Neuronal stem cell (in vitro differentiated cells): ENCODE results near the gene CNTNAP5.

Source experiments
- DNase-seq: peaks from one replicate; pipeline ENCODE4 v3.0.0-alpha.2; 2013; ENCODE audit warnings: low spot score
- H2AFZ ChIP-seq: one replicate; pipeline ENCODE4 v1.6.1; 2013; ENCODE audit warnings: mild to moderate bottlenecking, low read length, inconsistent platforms
- H2AK5ac ChIP-seq: 2 replicates; pipeline ENCODE4 v1.6.1; 2013; ENCODE audit warnings: low read depth, mild to moderate bottlenecking, inconsistent platforms, low read length, moderate library complexity, mixed read lengths
- H2BK120ac ChIP-seq: 2 replicates; pipeline ENCODE4 v1.6.1; 2013; ENCODE audit warnings: low read depth, mild to moderate bottlenecking, inconsistent platforms, low read length, moderate library complexity, mixed read lengths
- H2BK12ac ChIP-seq: one replicate; pipeline ENCODE4 v1.6.1; 2013; ENCODE audit warnings: low read length, inconsistent platforms
- H2BK15ac ChIP-seq: 2 replicates; pipeline ENCODE4 v1.6.1; 2013; ENCODE audit warnings: mild to moderate bottlenecking, low read length, inconsistent platforms, mixed read lengths
- H2BK5ac ChIP-seq: one replicate; pipeline ENCODE4 v1.6.1; 2013; ENCODE audit warnings: inconsistent platforms, mild to moderate bottlenecking, low read length, moderate library complexity
- H3K14ac ChIP-seq: one replicate; pipeline ENCODE4 v1.6.1; 2013; ENCODE audit warnings: low read length, inconsistent platforms
- H3K18ac ChIP-seq: 2 replicates; pipeline ENCODE4 v1.6.1; 2013; ENCODE audit warnings: low read length, inconsistent platforms
- H3K23ac ChIP-seq: 2 replicates; pipeline ENCODE4 v1.6.1; 2013; ENCODE audit warnings: low read depth, mild to moderate bottlenecking, mixed read lengths, low read length, inconsistent platforms; ENCODE audit not compliant: poor library complexity
- H3K27ac ChIP-seq: replicated peaks from 3 replicates; pipeline ENCODE4 v1.5.1; 2013; ENCODE audit warnings: low read length, inconsistent platforms
- H3K27me3 ChIP-seq, 3 experiments: 2 replicates each; pipeline ENCODE4 v1.6.1; 2013; ENCODE audit warnings: low read length in 3 of 3, mild to moderate bottlenecking in 2 of 3, inconsistent platforms in 1 of 3, low read depth in 1 of 3, mixed read lengths in 1 of 3, moderate library complexity in 1 of 3; ENCODE audit not compliant: control insufficient read depth in 3 of 3, insufficient read depth in 3 of 3
- H3K36me3 ChIP-seq, 2 donors: replicated peaks in 1 of 2; 2 replicates each; pipeline ENCODE4 v1.6.1; 2013; ENCODE audit warnings: low read length in 2 of 2; ENCODE audit not compliant: control insufficient read depth in 2 of 2, insufficient read depth in 2 of 2
- H3K4ac ChIP-seq: 2 replicates; pipeline ENCODE4 v1.6.1; 2013; ENCODE audit warnings: inconsistent platforms, mild to moderate bottlenecking, low read length, moderate library complexity
- H3K4me1 ChIP-seq, 2 donors: 1 replicate in 1 of 2; 2 replicates in 1 of 2; pipeline ENCODE4 v1.6.1; 2013; ENCODE audit warnings: low read length in 2 of 2, low read depth in 1 of 2; ENCODE audit not compliant: control insufficient read depth in 2 of 2, insufficient read depth in 1 of 2
- H3K4me2 ChIP-seq: one replicate; pipeline ENCODE4 v1.6.1; 2013; ENCODE audit warnings: mild to moderate bottlenecking, low read length, inconsistent platforms; ENCODE audit not compliant: insufficient read depth, poor library complexity, severe bottlenecking
- H3K4me3 ChIP-seq, 2 donors: 2 replicates each; pipeline ENCODE4 v1.5.1; 2013; ENCODE audit warnings: low read length in 2 of 2, mild to moderate bottlenecking in 2 of 2, inconsistent platforms in 1 of 2, moderate library complexity in 1 of 2
- H3K79me1 ChIP-seq: one replicate; pipeline ENCODE4 v1.6.1; 2013; ENCODE audit warnings: low read depth, mild to moderate bottlenecking, inconsistent platforms, low read length, moderate library complexity
- H3K9ac ChIP-seq: one replicate; pipeline ENCODE4 v1.6.1; 2013; ENCODE audit warnings: mild to moderate bottlenecking, low read depth, low read length, inconsistent platforms; ENCODE audit not compliant: poor library complexity
- H3K9me3 ChIP-seq, 2 donors: replicated peaks in 1 of 2; 2 replicates each; pipeline versions ENCODE3 to v1.6.1; 2013; ENCODE audit warnings: low read length in 2 of 2, mild to moderate bottlenecking in 2 of 2, inconsistent platforms in 1 of 2, low read depth in 1 of 2, mixed read lengths in 1 of 2, moderate library complexity in 1 of 2; ENCODE audit not compliant: control insufficient read depth in 2 of 2, insufficient read depth in 1 of 2
- H4K8ac ChIP-seq: one replicate; pipeline ENCODE4 v1.6.1; 2013; ENCODE audit warnings: low read depth, mild to moderate bottlenecking, inconsistent platforms, low read length, moderate library complexity
- H4K91ac ChIP-seq: one replicate; pipeline ENCODE4 v1.6.1; 2013; ENCODE audit warnings: low read length, low read depth, mild to moderate bottlenecking, inconsistent platforms; ENCODE audit not compliant: poor library complexity
- WGBS, 2 donors: extraction: QIAGEN DNeasy Blood & Tissue Kit; methylation state at CpG; one replicate each; pipeline ENCODE4 v1.1.7; 2013; ENCODE audit warnings: missing lambda C conversion rate in 2 of 2, mixed read lengths in 1 of 2; ENCODE audit not compliant: insufficient read length in 2 of 2, insufficient replicate concordance in 1 of 2; ENCODE audit errors: extremely low coverage in 2 of 2; 5-methylcytosine and 5-hydroxymethylcytosine counted together

The CNTNAP5 gene

GRCh38 chr2:124692216-124692615, 667.1 kb downstream of the CNTNAP5 start:
- H4K91ac ChIP-seq: no peak overlapping the region
- H4K8ac ChIP-seq: no peak overlapping the region
- H2BK120ac ChIP-seq: no peak overlapping the region
- DNase-seq: no peak
- no peak overlapping the region for H3K4ac ChIP-seq
- H2AFZ ChIP-seq: no peak overlapping the region
- no peak overlapping the region for H3K23ac ChIP-seq
- H2BK5ac ChIP-seq: no peak overlapping the region
- H3K9me3 ChIP-seq: peaks cover 0 to 2% of the 10 kb centered on the region in 2 donors
- no peak overlapping the region for H2AK5ac ChIP-seq
- H3K4me2 ChIP-seq: no peak overlapping the region
- H2BK15ac ChIP-seq: no peak overlapping the region
- no peak overlapping the region for H2BK12ac ChIP-seq
- H3K14ac ChIP-seq: no peak overlapping the region
- H3K27me3 ChIP-seq: no peaks in the 10 kb centered on the region
- no peak overlapping the region for H3K18ac ChIP-seq
- no peaks in the 10 kb centered on the region for H3K4me1 ChIP-seq
- no peak overlapping the region for H3K27ac ChIP-seq
- H3K9ac ChIP-seq: no peak overlapping the region
- no peaks in the 10 kb centered on the region for H3K79me1 ChIP-seq
- no peak overlapping the region for H3K4me3 ChIP-seq
- peaks cover 0 to 1% of the 10 kb centered on the region in 2 donors for H3K36me3 ChIP-seq

GRCh38 chr2:124692707-124693106, 667.6 kb downstream of the CNTNAP5 start:
- Histone ChIP-seq H4K8ac (no peak overlapping the region), H2AK5ac (no peak overlapping the region), H3K79me1 (no peaks in the 10 kb centered on the region), H3K18ac (no peak overlapping the region), H3K4me1 (no peaks in the 10 kb centered on the region), H2BK120ac (no peak overlapping the region), H4K91ac (no peak overlapping the region), H3K9me3 (peaks cover 0 to 2% of the 10 kb centered on the region in 2 donors), H3K9ac (no peak overlapping the region), H2AFZ (no peak overlapping the region), H3K36me3 (peaks cover 0 to 1% of the 10 kb centered on the region in 2 donors), H2BK12ac (no peak overlapping the region), H3K27me3 (no peaks in the 10 kb centered on the region), H3K14ac (no peak overlapping the region), H2BK15ac (no peak overlapping the region), H2BK5ac (no peak overlapping the region), H3K4me2 (no peak overlapping the region), H3K4ac (no peak overlapping the region), H3K23ac (no peak overlapping the region), H3K4me3 (no peak overlapping the region), H3K27ac (no peak overlapping the region)
- no peak for DNase-seq
- no CpG with 5 or more reads among the region's 1 CpG for WGBS, 2 donors

GRCh38 chr2:124693156-124693555, 668.1 kb downstream of the CNTNAP5 start:
- Histone ChIP-seq H3K27me3 (no peaks in the 10 kb centered on the region), H2BK120ac (no peak overlapping the region), H3K4me2 (no peak overlapping the region), H3K9me3 (peaks cover 0 to 2% of the 10 kb centered on the region in 2 donors), H3K36me3 (peaks cover 0 to 1% of the 10 kb centered on the region in 2 donors), H3K14ac (no peak overlapping the region), H3K27ac (no peak overlapping the region), H2BK15ac (no peak overlapping the region), H3K23ac (no peak overlapping the region), H2AK5ac (no peak overlapping the region), H2BK12ac (no peak overlapping the region), H3K18ac (no peak overlapping the region), H4K91ac (no peak overlapping the region), H3K4ac (no peak overlapping the region), H3K9ac (no peak overlapping the region), H2AFZ (no peak overlapping the region), H4K8ac (no peak overlapping the region), H3K4me3 (no peak overlapping the region), H2BK5ac (no peak overlapping the region), H3K79me1 (no peaks in the 10 kb centered on the region), H3K4me1 (no peaks in the 10 kb centered on the region)
- DNase-seq: no peak
- no CpG with 5 or more reads among the region's 1 CpG for WGBS, 2 donors

GRCh38 chr2:124698979-124699565, 674.0 kb downstream of the CNTNAP5 start:
- Histone ChIP-seq H3K79me1 (no peaks in the 10 kb centered on the region), H3K14ac (no peak overlapping the region), H3K36me3 (no peaks in the 10 kb centered on the region), H4K91ac (no peak overlapping the region), H3K23ac (no peak overlapping the region), H3K4ac (no peak overlapping the region), H3K27ac (no peak overlapping the region), H2AFZ (no peak overlapping the region), H2BK5ac (no peak overlapping the region), H2BK120ac (no peak overlapping the region), H2BK12ac (no peak overlapping the region), H3K27me3 (no peaks in the 10 kb centered on the region), H2BK15ac (no peak overlapping the region), H3K18ac (no peak overlapping the region), H3K9me3 (no peaks in the 10 kb centered on the region), H4K8ac (no peak overlapping the region), H3K9ac (no peak overlapping the region), H3K4me2 (no peak overlapping the region), H3K4me1 (no peaks in the 10 kb centered on the region), H2AK5ac (no peak overlapping the region), H3K4me3 (no peak overlapping the region)
- WGBS, 2 donors: no CpG with 5 or more reads among the region's 4 CpGs
- no peak for DNase-seq
